ENCODE data around the gene ZDHHC12. TPM values are rescaled to one million over a fixed set of nuclear protein-coding genes. Genes with fewer than 3 reads are reported as not detected.

The ZDHHC12 gene
- total RNA-seq, 2 donors from 2014 or later = 66.2 to 123 TPM

- Histone ChIP-seq H3K27ac (no peak overlapping the region), H3K36me3 (peaks cover 0 to 4% of the 10 kb centered on the region in 2 donors), H3K9me3 (no peaks in the 10 kb centered on the region), H3K4me3 (no peak overlapping the region), H3K4me1 (replicated peaks) (no peaks in the 10 kb centered on the region), H3K27me3 (replicated peaks; ENCODE audit: insufficient read depth) (no peaks in the 10 kb centered on the region)
- WGBS = 79% methylated on average over 1 of the region's 1 CpG
- intact Hi-C loops (cut with DNase I) = no loop called here
- no peak for DNase-seq (ENCODE audit: low spot score)
- TF ChIP-seq POLR2A (IDR thresholded peaks at IDR 0.05) (no peak), POLR2AphosphoS5 (IDR thresholded peaks at IDR 0.05) (no peak), CTCF (IDR thresholded peaks at IDR 0.05) (no peak)
Measured at GRCh38 chr9:128743421-128743820, 19.5 kb upstream of the ZDHHC12 start.

- Histone ChIP-seq H3K36me3 (peaks cover 0 to 4% of the 10 kb centered on the region in 2 donors), H3K27ac (no peak overlapping the region), H3K9me3 (no peaks in the 10 kb centered on the region), H3K4me3 (no peak overlapping the region), H3K4me1 (replicated peaks) (no peaks in the 10 kb centered on the region), H3K27me3 (replicated peaks; ENCODE audit: insufficient read depth) (no peaks in the 10 kb centered on the region)
- no peak for TF ChIP-seq POLR2AphosphoS5 (IDR thresholded peaks at IDR 0.05)
- no peak for TF ChIP-seq POLR2A (IDR thresholded peaks at IDR 0.05)
- no peak for TF ChIP-seq CTCF (IDR thresholded peaks at IDR 0.05)
- WGBS = 77% methylated on average over 20 of the region's 20 CpGs
- intact Hi-C loops (cut with DNase I) = no loop called here
- DNase-seq (ENCODE audit: low spot score) = no peak
Measured at GRCh38 chr9:128742401-128742800, 18.5 kb upstream of the ZDHHC12 start.

GRCh38 chr9:128735373-128735772 lies 11.4 kb upstream of the ZDHHC12 start:
- intact Hi-C loops (cut with DNase I) = no loop called here
- H3K27me3 ChIP-seq (replicated peaks; ENCODE audit: insufficient read depth) = no peaks in the 10 kb centered on the region
- H3K27ac ChIP-seq = no peak overlapping the region
- no peak for TF ChIP-seq POLR2A (IDR thresholded peaks at IDR 0.05)
- no peak for TF ChIP-seq CTCF (IDR thresholded peaks at IDR 0.05)
- no peak for TF ChIP-seq POLR2AphosphoS5 (IDR thresholded peaks at IDR 0.05)
- DNase-seq (ENCODE audit: low spot score) = no peak
- H3K4me1 ChIP-seq (replicated peaks) = no peaks in the 10 kb centered on the region
- no peaks in the 10 kb centered on the region for H3K9me3 ChIP-seq
- 64% methylated on average over 2 of the region's 2 CpGs for WGBS
- peaks cover 2 to 4% of the 10 kb centered on the region in 2 donors for H3K36me3 ChIP-seq
- no peak overlapping the region for H3K4me3 ChIP-seq

- intact Hi-C loops (cut with DNase I) = no loop called here
- Histone ChIP-seq H3K9me3 (no peaks in the 10 kb centered on the region), H3K4me3 (no peak overlapping the region), H3K27me3 (replicated peaks; ENCODE audit: insufficient read depth) (no peaks in the 10 kb centered on the region), H3K4me1 (replicated peaks) (no peaks in the 10 kb centered on the region), H3K27ac (peak overlapping the region in 1 of 2 donors; percentile 47), H3K36me3 (peaks cover 0 to 2% of the 10 kb centered on the region in 2 donors)
- DNase-seq (ENCODE audit: low spot score) = peak; percentile 58
- TF ChIP-seq POLR2A (IDR thresholded peaks at IDR 0.05) (no peak), POLR2AphosphoS5 (IDR thresholded peaks at IDR 0.05) (peak; percentile 71), CTCF (IDR thresholded peaks at IDR 0.05) (peak in 3 of 4 experiments; percentile 47 to 64 (median 54))
- 21% methylated on average over 9 of the region's 9 CpGs for WGBS
Measured at GRCh38 chr9:128733256-128733655, 9.3 kb upstream of the ZDHHC12 start.

GRCh38 chr9:128732576-128732975 lies 8.6 kb upstream of the ZDHHC12 start:
- H3K27me3 ChIP-seq (replicated peaks; ENCODE audit: insufficient read depth) = no peaks in the 10 kb centered on the region
- H3K27ac ChIP-seq = no peak overlapping the region
- intact Hi-C loops (cut with DNase I) = no loop called here
- TF ChIP-seq CTCF (IDR thresholded peaks at IDR 0.05) (no peak), POLR2AphosphoS5 (IDR thresholded peaks at IDR 0.05) (no peak), POLR2A (IDR thresholded peaks at IDR 0.05) (no peak)
- no peak for DNase-seq (ENCODE audit: low spot score)
- 86% methylated on average over 13 of the region's 13 CpGs for WGBS
- no peaks in the 10 kb centered on the region for H3K9me3 ChIP-seq
- H3K4me3 ChIP-seq = no peak overlapping the region
- peaks cover 0 to 2% of the 10 kb centered on the region in 2 donors for H3K36me3 ChIP-seq
- no peaks in the 10 kb centered on the region for H3K4me1 ChIP-seq (replicated peaks)

Data from prostate gland (tissue), 2 donors.